HG03060 (cell line): Measurements from ENCODE around the gene TESPA1.
"Not testable (repeated sequence)": the region's sequence is repeated elsewhere in the genome, so short reads cannot be mapped to it uniquely, and the experiment has no call there.

Experiments
- ATAC-seq: cut with Tn5 transposase; IDR thresholded peaks from one replicate; pipeline ENCODE4 v1.9.1; 2021; ENCODE audit warnings: low read depth, moderate number of reproducible peaks; ENCODE audit not compliant: unreplicated experiment

Gene TESPA1

DNA sequence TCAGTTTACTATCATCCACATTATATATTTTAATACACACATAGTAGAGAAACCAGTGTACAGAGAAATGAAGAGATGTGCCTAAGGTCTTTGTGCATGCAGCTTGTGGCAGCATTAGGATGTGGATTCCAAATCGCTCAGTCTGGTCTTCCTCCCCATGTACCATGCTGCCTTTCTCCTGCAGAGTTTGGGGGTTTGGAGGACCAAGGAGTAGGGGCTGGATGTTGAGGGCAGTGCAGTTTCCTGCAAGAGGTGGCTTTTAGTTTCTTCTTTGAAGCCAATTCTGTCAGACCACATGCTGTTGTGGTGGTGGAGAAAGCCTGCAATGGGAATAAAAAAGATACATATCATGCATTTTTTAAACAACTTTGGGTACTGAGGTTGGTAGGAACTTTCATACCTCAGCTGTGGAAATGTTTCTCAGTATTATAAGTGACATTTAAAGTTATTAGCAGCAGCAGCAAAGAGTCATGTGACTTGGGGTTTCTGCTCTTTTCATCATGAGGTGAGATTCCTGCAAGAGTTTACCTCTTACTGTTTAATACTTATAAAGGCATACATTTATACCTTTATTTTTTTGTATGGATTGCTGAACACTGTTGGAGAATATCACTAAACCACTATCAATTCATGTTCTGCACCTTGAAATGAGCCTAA is 34.4 kb downstream of the TESPA1 start:
- no peak for ATAC-seq

DNA sequence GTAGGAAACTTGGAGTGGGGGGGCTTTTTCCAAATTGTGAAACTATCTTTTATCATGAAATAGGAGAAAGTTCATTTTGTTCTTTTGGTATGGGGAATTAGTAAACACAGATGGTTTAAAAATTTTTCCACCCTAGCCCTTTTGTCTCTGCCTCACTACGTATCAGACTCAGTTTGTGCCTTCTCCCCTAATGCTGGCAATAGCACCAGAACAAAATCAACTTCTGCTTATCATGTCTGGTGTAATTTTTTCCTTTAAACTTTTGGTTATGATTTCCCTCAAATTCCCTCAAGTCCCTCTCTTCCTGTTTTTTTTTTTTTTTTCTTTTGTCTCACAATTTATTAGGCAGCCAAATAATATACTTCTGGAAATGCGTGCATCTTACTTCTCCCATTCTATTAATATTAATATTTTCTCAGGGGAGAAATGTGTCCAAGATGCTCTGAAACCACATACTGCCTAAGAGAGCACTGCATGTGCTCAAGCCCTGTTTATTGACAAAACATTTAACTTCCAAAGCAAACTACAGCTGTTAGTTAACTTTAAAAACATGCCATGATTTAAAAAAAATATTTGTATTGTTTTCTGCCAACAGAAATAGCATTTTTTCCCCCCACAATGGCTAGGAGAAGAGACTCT is 35.4 kb downstream of the TESPA1 start:
- ATAC-seq: no peak

DNA sequence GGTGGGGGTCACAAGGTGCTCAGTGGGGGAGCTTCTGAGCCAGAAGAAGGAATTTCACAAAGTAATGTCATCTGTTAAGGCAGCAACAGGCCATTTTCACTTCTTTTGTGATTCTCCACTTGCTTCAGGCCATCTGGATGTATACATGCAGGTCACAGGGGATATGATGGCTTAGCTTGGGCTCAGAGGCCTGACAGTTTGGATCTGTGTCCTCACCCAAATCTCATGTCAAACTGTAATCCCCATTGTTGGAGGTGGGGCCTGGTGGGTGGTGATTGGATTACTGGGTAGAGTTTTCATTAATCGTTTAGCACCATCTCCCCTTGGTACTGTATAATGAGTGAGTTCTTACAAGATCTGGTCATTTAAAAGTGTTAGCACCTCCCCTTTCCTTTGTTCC is 36.4 kb downstream of the TESPA1 start:
- ATAC-seq: no peak

DNA sequence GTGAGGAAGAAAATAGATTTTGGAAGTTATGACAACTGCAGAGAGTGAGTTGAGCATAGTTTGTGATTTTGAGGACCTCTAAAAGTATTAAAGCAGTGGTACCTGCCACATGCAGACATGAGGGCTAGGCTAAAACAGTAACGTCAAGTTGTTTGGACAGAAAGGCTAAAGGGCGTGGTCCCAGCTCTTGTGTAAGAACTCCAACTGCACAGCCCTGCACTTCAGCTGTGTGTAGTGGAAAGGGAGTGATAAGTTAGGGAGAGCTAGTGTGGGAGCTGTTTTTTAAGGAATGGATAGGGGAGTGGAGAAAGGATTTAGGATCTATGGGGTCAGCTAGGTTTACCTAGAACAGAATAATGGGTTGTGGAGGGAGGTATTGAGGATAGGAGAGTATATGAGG is 39.5 kb downstream of the TESPA1 start:
- ATAC-seq: no peak

DNA sequence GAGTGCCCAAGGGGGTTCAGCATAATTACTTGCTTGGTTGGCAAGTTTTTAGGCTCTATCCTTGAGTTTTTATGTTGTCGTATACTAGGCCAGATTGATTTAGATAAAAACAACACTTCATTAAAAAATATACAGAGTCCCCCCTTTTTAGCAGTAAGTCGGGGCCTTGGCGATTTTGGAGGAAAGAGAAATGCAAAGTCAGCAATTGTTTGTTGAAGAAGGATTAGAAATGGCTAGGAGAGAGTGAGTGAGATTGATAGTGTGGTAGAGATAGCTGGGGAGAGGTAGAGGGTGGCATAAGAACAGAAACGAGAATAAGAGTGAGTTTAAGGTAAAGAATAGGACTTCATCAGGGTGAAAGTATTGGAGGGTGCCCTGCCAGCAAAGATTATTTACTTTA is 41.3 kb downstream of the TESPA1 start:
- ATAC-seq: not testable (repeated sequence)

DNA sequence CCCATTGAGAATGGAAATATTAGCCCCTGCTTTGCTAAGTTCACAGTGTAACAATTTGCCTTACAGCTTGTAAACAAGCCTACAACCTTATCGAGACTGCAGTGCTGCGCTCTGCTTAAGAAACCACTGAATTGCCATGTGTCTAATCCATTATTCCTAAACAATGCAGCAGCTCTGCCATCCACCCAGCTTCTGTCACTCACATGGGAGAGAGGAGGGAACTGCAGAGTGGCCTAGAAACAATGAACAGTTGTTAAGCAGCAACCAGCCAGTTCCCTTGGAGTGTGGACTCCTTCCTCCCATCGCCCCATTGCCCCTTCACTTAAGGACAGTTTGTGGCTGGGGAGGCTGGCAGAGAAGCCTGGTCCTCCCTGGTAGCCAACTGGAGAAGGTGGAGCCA is 42.9 kb downstream of the TESPA1 start:
- ATAC-seq: no peak

DNA sequence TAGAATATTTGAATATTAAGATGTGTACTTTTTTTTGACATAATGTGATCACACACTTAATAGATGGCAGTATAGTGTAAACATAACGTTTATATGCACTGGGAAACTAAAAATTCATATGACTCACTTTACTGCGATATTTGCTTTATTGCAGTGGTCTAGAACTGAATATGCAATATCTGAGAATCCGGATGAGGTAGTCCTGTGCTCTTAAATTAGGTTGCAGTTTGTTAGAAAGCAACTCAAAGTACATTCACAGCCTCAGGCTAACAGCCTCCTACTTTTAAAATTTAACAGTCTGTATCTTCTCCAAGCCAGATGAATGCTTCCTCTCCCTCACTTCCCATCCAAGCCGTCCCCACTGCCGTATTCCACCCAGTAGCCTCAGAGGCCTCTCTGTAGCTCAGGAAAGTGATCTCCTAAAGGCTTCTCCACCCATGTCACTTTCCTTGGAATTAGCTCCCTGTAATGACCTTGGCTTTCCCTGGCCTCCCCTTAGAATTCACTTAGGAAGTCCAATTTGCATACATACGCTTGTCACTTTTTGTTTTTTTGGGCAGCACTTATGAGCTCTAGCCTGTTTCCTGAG is 43.7 kb downstream of the TESPA1 start:
- no peak for ATAC-seq

DNA sequence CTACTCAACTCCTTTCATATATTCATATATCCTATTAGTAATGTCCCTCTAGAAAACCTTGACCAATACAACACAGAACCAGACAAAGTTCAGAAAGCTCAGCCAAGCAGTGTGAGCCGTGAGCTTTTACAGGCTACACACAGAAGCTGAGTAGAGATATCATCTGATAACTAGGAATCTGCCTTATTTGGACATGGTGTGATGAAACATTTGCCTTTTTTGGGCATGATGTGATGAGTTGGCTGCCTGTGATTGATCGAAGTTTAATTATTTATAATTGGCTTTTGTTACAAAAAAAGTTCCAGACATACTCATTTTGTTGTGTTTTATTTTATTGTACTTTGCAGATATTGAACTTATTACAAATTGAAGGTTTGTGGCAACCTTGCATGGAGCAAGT is 46.6 kb downstream of the TESPA1 start:
- ATAC-seq: no peak

DNA sequence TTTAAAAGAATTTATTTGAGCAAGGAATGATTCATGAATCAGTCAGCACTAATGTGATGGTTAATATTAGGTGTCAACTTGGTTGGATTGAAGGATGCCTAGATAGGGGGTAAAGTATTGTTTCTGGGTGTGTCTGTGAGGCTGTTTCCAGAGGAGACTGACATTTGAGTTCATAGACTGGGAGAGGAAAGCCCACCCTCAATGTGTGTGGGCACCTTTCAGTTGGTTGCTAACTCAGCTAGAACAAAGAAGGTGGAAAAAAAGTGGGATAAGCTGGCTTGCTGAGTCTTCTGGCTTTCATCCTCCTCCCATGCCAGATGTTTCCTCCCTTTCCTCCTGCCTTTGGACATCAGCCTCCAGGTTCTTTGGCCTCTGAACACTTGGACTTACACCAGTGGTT is 47.2 kb downstream of the TESPA1 start:
- no peak for ATAC-seq

DNA sequence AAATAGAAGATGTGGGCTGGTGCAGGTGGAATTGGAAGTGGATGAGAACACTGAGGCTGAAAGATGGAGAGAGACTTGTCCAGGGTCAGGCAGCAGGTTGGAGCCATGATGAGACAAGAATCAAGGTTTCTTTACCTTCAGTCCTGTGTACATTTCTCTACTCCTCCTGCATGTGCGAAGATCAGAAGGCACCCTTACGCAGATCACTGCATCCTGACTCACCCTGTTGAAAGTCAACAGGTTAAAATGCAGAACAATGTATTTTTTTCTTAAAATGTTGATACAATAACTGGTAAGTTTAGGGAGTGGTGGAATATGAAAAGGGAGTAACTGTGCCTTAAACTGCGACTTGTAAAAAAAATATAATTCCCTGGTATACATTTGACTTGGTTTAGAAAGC is 47.8 kb downstream of the TESPA1 start:
- ATAC-seq: no peak

DNA sequence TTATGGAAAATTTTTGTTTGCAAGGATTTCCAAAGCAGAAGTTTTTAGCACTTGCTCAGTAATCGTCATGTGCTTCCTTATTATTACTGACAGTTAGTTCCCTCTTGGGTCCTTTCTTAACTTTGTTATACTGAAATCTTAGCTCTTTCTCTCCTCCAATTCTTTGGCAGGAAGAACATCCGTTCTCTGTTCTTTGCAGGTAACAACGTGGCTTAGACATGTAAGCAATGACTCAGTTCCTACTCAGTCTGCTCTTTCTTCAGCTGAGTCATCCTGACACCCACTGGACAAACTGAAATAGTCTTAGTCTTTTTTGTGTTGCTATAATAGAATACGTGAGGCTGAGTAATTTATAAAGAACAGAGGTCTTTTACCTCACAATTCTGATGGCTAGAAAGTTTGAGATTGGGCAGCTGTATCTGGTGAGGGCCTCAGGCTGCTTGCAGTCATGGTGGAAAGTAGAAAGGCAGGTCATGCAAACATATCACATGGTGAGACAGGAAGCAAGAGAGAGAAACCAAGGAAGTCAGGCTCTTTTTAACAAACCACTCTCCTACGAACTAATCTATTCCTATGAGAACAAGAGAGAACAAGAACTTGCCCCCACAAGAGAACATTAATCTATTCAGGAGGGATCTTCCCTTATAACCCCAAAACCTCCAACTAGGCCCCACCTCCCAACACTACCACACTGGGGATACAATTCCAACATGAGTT is 49.2 kb downstream of the TESPA1 start:
- peak; percentile 90 for ATAC-seq

DNA sequence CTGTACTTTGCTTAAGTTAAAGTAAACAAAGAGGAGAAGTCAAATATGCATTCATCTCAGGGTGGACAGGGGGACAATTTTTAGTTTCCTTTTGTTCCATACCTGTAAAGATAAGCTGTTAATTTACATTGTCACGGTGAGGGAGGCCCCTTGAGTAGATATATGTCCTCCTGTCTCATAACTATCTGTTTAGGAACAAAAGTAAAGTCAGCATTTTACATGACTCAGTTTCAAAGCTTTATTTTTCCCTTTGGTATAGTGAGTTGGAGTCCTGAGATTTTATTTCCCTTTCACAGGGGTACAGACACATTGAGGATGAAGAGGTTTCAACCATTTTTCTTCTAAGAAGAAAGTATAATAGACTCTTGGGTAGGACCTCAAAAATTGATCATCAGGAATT is 50.1 kb downstream of the TESPA1 start:
- no peak for ATAC-seq

DNA sequence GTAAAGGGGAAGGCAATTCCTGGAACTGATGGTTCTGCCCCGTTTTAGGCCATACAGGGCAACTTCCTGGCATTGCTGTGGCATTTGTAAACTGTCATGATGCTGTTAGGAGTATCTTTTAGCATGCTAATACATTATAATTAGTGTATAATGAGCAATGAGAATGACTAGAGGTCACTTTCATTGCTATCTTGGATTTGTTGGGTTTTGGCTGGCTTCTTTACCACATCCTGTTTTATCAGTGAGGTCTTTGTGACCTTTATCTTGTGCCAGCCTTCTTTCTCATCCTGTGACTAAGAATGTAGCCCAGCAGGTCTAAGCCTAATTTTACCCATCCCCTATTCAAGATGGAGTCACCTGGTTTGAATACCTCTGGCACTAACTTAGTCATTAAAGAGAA is 51.2 kb downstream of the TESPA1 start:
- no peak for ATAC-seq

DNA sequence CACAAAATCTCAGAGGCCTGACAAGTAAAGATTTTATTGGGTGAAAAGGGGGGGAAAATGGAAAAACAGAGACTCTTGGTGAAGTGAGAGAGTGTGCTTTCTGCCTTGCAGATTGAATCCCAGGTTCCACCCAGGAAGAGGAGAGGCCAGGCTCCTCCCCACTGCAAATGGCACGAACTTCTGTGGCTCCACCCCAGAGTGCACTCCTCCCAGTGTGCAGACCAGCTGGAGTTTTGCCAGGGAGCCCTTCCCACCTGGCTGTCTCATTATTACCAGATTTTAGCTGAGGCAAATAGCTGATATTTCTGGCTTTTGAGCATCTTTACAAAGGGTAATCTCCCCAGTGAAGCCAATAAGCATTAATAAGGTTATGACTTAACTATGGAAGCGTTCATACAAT is 51.9 kb downstream of the TESPA1 start:
- ATAC-seq: no peak

DNA sequence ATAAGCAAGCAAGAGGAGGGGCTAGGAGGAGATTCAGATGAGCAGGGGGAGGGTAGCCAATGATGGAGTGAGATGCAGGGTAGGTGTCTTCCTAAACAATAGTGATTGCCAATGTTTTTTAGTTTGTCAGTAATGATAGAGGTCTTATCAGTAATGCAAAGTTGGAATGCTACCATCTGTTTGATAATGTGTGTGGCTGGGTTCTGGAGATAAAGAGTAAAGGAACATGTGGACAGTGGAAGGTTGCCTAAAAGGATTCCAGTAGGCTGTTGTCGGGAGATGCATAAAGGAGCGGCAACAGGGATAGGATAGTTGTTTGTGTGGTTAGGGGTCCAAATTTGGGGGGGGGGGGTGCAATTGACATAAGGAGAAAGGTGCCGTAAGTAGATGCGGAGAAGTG is 52.5 kb downstream of the TESPA1 start:
- no peak for ATAC-seq

DNA sequence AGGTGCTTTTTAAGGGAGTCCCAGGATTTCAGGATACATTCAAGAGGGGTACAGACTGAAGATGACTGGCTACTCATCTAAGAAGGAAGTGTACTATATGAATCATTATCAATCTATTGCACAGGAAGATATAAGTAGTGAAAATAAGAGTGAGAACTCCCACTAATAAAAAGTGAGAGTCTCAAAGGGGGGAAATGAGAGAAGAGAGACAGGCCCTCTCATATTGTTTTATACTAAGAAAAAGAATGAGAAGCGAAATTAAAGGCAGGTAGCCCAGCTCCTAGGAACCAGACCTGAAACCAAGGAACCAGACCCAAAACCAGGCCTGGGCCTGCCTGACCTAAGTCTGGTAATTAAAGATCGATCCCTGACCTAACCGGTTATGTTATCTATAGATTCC is 54.6 kb downstream of the TESPA1 start:
- ATAC-seq: no peak

DNA sequence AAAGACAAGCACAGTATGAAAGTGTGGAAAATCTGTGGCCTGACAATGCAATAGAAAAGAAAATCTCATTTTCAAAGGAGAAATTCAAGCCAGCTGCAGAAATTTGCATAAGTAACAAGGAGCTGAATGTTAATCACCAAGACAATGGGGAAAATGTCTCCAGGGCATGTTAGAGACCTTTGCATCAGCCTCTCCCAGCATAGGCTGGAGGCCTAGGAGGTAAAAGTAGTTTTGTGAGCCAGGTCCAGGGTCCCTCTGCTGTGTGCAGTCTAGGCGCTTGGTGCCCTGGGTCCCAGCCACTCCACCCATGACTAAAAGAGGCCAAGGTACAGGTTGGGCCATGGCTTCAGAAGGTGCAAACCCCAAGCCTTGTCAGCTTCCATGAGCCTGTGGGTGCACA is 58.3 kb downstream of the TESPA1 start:
- ATAC-seq: no peak

DNA sequence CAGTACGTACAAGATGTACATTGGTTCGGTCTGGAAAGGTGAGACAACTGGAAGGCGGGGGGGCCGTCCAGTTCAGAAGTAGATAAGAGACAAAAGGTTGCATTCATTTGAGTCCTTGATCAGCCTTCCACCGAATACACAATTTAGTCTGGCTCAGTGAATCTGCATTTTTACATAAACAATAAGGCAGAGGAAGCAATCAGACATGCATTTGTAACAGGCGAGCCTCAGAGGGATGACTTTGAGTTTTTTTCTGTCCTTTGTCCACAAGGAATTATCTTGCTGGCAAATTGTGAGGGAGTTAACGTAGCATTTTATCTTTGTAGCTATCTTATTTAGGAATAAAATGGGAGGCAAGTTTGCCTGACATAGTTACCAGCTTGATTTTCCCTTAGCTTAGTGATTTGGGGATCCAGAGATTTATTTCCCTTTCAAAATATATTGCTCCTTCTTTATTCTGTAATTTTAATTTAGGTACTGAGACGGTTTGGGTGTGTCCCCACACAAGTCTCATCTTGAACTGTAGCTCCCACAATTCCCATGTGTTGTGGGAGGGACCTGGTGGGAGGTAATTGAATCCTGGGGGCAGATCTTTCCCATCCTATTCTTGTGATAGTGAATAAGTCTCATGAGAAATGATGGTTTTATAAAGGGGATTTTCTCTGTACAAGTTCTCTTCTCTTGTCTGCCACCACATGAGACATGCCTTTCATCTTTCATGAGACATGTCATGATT is 59.4 kb downstream of the TESPA1 start:
- ATAC-seq: no peak

DNA sequence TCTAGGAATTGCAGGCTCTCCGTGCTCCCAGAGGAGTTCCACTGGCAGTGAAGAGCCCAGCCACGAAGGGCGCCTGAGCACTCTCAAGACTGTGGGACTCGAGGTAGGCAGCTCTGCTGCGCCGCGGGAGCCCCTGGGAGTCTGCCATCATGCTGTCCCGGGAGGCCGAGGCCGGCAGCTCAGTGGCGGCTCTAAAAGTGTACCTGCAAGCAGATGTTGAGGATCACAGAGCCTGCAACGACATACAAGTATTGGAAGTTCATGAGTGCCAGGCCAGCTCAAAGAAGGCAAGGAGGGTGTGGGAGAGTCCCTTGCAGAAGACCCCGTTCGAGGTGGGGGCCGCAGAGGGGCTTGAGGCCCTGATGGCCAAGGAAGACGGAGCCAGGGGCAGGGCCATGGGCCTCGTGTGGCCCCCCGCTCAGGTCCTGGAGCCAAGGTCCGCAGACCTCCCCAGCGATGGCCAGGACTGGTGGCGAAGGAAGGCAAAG is 67.5 kb downstream of the TESPA1 start:
- ATAC-seq: no peak
